ENCODE results near the gene BIRC2. TPM values are rescaled to one million over a fixed set of nuclear protein-coding genes. Genes with fewer than 3 reads are reported as not detected.

BIRC2 gene
- total and polyA plus RNA-seq, 9 of the 15 experiments (the other 6 are each of a cell fraction or from before 2014, with no cell fraction given), result 14.3 to 45.9 (median 20.7) TPM

DNA sequence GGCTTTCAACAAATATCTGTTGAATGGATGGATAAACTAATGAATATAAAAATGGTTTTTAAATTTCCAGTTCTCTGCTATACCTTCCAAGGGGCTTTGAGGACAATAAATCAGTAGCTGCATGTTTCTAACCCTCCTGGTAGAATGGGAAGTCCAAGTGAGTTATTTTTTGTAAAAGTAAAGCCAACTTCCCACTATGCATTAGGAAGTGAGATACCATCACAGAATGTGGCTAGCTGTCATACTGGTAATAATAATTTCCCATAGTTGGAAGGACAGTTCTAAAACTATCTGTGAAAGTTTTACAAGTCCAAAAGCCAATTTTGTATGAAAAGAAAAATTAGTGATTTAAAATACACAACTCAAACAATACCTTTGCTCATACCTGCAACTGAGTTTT lies 55.5 kb downstream of the BIRC2 start:
- no peak overlapping the region for H3K27ac ChIP-seq (ENCODE audit: extremely low read depth, low read depth, low read length)
- DNase-seq (ENCODE audit: extremely low read depth in 1 of 4, low spot score in 3 of 4), result no peak
- H3K4me1 ChIP-seq (replicated peaks in 1 of 2; ENCODE audit: control insufficient read depth in 2 of 2, insufficient read depth in 2 of 2, low read length in 2 of 2), result no peaks in the 10 kb centered on the region
- no peaks in the 10 kb centered on the region for H3K9me1 ChIP-seq (ENCODE audit: control insufficient read depth, insufficient read depth, low read length)
- TF ChIP-seq ZNF253 (CRISPR knock-in tag; conservative IDR thresholded peaks at IDR 0.05), result no peak
- H2AFZ ChIP-seq (ENCODE audit: low read depth, low read length), result no peak overlapping the region
- H3K9me3 ChIP-seq (replicated peaks; ENCODE audit: control insufficient read depth, insufficient read depth, low read depth, low read length), result no peaks in the 10 kb centered on the region
- no peak overlapping the region for H3K9ac ChIP-seq (ENCODE audit: insufficient read depth in 1 of 2, low read depth in 2 of 2, low read length in 2 of 2)
- H3K79me2 ChIP-seq (ENCODE audit: control insufficient read depth, insufficient read depth, low read length), result peaks cover 12% of the 10 kb centered on the region; the same call in 2 of the 3 replicates
- no peak for ATAC-seq
- intact Hi-C loops (cut with micrococcal nuclease), result no loop called here
- no peaks in the 10 kb centered on the region for H3K27me3 ChIP-seq (ENCODE audit: control insufficient read depth in 2 of 2, insufficient read depth in 2 of 2, low read length in 2 of 2)
- H3K4me2 ChIP-seq (ENCODE audit: insufficient read depth, low read length), result no peak overlapping the region
- ChIA-PET CTCF (ENCODE audit: low intra/inter-chr PET ratio) (no interaction called here), POLR2A (interaction anchor here (1.0 kb wide), 1 partner anchor 21 kb away, joined by 3 read pairs; no protein-coding TSS in a partner anchor)
- peaks cover 47% of the 10 kb centered on the region for H3K36me3 ChIP-seq (ENCODE audit: control insufficient read depth, insufficient read depth, low read length)
- in situ Hi-C loops (cut with MboI), result no loop called here
- H4K20me1 ChIP-seq (replicated peaks; ENCODE audit: control insufficient read depth, insufficient read depth, low read length), result no peaks in the 10 kb centered on the region
- FAIRE-seq, result no peak
- BruUV-seq (replicated peaks), result no TSS peak
- no peak overlapping the region for H3K4me3 ChIP-seq

DNA sequence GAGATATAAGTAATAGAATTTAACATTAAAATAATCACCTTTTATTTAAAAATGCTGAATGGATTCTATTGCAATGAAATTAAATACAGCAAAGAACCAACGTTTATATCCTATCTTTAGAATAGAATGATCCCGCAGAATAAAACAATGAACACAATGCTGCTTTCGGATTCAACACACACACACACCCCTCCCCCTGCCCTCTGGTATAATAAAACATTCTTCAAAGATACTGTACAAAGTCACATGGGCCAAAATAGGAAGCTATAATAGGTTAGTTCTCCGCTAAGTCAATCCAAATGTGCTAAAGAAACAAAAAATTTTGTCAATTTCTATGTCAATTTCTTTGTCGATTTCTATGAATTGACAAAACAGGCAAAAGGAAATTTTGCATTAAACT lies 58.5 kb downstream of the BIRC2 start:
- Histone ChIP-seq H3K9me3 (replicated peaks; ENCODE audit: control insufficient read depth, insufficient read depth, low read depth, low read length) (no peaks in the 10 kb centered on the region), H3K27ac (ENCODE audit: extremely low read depth, low read depth, low read length) (no peak overlapping the region), H3K27me3 (ENCODE audit: control insufficient read depth in 2 of 2, insufficient read depth in 2 of 2, low read length in 2 of 2) (no peaks in the 10 kb centered on the region), H3K79me2 (ENCODE audit: control insufficient read depth, insufficient read depth, low read length) (peaks cover 16% of the 10 kb centered on the region), H4K20me1 (replicated peaks; ENCODE audit: control insufficient read depth, insufficient read depth, low read length) (no peaks in the 10 kb centered on the region), H2AFZ (ENCODE audit: low read depth, low read length) (no peak overlapping the region), H3K4me3 (no peak overlapping the region), H3K9me1 (ENCODE audit: control insufficient read depth, insufficient read depth, low read length) (no peaks in the 10 kb centered on the region), H3K4me1 (replicated peaks in 1 of 2; ENCODE audit: control insufficient read depth in 2 of 2, insufficient read depth in 2 of 2, low read length in 2 of 2) (no peaks in the 10 kb centered on the region), H3K9ac (ENCODE audit: insufficient read depth in 1 of 2, low read depth in 2 of 2, low read length in 2 of 2) (no peak overlapping the region), H3K4me2 (ENCODE audit: insufficient read depth, low read length) (no peak overlapping the region), H3K36me3 (ENCODE audit: control insufficient read depth, insufficient read depth, low read length) (peaks cover 26% of the 10 kb centered on the region)
- no peak for DNase-seq (ENCODE audit: extremely low read depth in 1 of 4, low spot score in 3 of 4)
- no TSS peak for BruUV-seq (replicated peaks)
- POLR2A ChIA-PET, result interaction anchor here (1.4 kb wide), 1 partner anchor 7 kb away, joined by 6 read pairs; no protein-coding TSS in a partner anchor
- in situ Hi-C loops (cut with MboI), result no loop called here
- whole genome bisulfite sequencing (ENCODE audit: insufficient coverage, low coverage, missing lambda C conversion rate), result 78% methylated on average over 5 of the region's 5 CpGs
- FAIRE-seq, result no peak
- CTCF ChIA-PET (ENCODE audit: low intra/inter-chr PET ratio), result no interaction called here
- TF ChIP-seq, protein P1, sequence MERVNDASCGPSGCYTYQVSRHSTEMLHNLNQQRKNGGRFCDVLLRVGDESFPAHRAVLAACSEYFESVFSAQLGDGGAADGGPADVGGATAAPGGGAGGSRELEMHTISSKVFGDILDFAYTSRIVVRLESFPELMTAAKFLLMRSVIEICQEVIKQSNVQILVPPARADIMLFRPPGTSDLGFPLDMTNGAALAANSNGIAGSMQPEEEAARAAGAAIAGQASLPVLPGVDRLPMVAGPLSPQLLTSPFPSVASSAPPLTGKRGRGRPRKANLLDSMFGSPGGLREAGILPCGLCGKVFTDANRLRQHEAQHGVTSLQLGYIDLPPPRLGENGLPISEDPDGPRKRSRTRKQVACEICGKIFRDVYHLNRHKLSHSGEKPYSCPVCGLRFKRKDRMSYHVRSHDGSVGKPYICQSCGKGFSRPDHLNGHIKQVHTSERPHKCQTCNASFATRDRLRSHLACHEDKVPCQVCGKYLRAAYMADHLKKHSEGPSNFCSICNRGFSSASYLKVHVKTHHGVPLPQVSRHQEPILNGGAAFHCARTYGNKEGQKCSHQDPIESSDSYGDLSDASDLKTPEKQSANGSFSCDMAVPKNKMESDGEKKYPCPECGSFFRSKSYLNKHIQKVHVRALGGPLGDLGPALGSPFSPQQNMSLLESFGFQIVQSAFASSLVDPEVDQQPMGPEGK (CRISPR knock-in tag; IDR thresholded peaks at IDR 0.05; ENCODE audit: borderline replicate concordance), result no peak
- TF ChIP-seq, protein P2, sequence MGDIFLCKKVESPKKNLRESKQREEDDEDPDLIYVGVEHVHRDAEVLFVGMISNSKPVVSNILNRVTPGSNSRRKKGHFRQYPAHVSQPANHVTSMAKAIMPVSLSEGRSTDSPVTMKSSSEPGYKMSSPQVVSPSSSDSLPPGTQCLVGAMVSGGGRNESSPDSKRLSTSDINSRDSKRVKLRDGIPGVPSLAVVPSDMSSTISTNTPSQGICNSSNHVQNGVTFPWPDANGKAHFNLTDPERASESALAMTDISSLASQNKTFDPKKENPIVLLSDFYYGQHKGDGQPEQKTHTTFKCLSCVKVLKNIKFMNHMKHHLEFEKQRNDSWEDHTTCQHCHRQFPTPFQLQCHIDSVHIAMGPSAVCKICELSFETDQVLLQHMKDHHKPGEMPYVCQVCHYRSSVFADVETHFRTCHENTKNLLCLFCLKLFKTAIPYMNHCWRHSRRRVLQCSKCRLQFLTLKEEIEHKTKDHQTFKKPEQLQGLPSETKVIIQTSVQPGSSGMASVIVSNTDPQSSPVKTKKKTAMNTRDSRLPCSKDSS (IDR thresholded peaks at IDR 0.05; ENCODE audit: low read depth, partially characterized antibody), result no peak
- TF ChIP-seq, protein P3, sequence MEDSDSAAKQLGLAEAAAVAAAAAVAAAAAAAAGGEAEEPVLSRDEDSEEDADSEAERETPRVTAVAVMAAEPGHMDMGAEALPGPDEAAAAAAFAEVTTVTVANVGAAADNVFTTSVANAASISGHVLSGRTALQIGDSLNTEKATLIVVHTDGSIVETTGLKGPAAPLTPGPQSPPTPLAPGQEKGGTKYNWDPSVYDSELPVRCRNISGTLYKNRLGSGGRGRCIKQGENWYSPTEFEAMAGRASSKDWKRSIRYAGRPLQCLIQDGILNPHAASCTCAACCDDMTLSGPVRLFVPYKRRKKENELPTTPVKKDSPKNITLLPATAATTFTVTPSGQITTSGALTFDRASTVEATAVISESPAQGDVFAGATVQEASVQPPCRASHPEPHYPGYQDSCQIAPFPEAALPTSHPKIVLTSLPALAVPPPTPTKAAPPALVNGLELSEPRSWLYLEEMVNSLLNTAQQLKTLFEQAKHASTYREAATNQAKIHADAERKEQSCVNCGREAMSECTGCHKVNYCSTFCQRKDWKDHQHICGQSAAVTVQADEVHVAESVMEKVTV (CRISPR knock-in tag; IDR thresholded peaks at IDR 0.05), result no peak
- TF ChIP-seq ZNF175 (CRISPR knock-in tag; IDR thresholded peaks at IDR 0.05; ENCODE audit: low read depth), result no peak
- TF ChIP-seq SREBF2 (CRISPR knock-in tag; IDR thresholded peaks at IDR 0.05), result no peak
- intact Hi-C loops (cut with micrococcal nuclease), result no loop called here
- no peak for ATAC-seq

Measured in K562 (cell line).